ENCODE data around the gene LIM2.

DNA sequence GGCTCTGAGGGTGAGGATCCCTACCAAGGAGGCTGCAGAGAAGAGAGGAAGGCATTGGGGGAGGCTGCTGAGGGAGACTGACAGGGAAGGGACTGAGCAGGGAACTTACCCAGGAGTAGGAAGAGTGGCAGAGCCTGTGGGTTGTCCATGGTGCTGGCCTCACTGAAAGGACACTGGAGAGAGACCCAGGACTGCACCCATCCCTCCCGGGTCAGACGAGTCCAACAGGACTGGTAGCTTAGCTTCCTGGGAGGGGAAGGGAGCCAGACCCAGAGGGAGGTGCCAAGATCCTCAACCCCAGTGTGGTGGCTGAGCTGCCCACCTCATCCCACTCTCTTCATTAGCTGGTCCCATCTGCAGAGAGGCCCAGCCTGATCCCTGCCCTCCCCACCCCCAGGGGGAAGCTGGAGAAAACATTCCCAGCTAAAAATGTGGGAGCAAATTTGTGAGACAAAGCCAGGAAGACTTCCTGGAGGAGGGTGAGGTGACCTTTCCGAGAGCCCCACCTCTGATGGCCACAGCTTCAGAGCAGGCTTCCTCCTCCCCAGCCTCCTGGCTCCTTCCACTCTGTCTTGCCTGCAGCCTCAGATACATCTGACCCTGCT, 45.7 kb downstream of the LIM2 start, which contains the start of gene VSIG10L:
- TF ChIP-seq, protein P1, sequence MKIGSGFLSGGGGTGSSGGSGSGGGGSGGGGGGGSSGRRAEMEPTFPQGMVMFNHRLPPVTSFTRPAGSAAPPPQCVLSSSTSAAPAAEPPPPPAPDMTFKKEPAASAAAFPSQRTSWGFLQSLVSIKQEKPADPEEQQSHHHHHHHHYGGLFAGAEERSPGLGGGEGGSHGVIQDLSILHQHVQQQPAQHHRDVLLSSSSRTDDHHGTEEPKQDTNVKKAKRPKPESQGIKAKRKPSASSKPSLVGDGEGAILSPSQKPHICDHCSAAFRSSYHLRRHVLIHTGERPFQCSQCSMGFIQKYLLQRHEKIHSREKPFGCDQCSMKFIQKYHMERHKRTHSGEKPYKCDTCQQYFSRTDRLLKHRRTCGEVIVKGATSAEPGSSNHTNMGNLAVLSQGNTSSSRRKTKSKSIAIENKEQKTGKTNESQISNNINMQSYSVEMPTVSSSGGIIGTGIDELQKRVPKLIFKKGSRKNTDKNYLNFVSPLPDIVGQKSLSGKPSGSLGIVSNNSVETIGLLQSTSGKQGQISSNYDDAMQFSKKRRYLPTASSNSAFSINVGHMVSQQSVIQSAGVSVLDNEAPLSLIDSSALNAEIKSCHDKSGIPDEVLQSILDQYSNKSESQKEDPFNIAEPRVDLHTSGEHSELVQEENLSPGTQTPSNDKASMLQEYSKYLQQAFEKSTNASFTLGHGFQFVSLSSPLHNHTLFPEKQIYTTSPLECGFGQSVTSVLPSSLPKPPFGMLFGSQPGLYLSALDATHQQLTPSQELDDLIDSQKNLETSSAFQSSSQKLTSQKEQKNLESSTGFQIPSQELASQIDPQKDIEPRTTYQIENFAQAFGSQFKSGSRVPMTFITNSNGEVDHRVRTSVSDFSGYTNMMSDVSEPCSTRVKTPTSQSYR (CRISPR knock-in tag; IDR thresholded peaks at IDR 0.05), result no peak
- TF ChIP-seq, protein P2, sequence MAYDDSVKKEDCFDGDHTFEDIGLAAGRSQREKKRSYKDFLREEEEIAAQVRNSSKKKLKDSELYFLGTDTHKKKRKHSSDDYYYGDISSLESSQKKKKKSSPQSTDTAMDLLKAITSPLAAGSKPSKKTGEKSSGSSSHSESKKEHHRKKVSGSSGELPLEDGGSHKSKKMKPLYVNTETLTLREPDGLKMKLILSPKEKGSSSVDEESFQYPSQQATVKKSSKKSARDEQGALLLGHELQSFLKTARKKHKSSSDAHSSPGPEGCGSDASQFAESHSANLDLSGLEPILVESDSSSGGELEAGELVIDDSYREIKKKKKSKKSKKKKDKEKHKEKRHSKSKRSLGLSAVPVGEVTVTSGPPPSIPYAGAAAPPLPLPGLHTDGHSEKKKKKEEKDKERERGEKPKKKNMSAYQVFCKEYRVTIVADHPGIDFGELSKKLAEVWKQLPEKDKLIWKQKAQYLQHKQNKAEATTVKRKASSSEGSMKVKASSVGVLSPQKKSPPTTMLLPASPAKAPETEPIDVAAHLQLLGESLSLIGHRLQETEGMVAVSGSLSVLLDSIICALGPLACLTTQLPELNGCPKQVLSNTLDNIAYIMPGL (CRISPR knock-in tag; IDR thresholded peaks at IDR 0.05), result no peak
- TF ChIP-seq ETV6 (CRISPR knock-in tag; IDR thresholded peaks at IDR 0.05) (no peak), JUN (CRISPR knock-in tag; IDR thresholded peaks at IDR 0.05) (no peak), ELF4 (CRISPR knock-in tag; IDR thresholded peaks at IDR 0.05; ENCODE audit: low read depth) (no peak), ZNF416 (CRISPR knock-in tag; IDR thresholded peaks at IDR 0.05) (no peak), ESRRA (CRISPR knock-in tag; IDR thresholded peaks at IDR 0.05; ENCODE audit: borderline replicate concordance) (no peak), FOXJ3 (CRISPR knock-in tag; IDR thresholded peaks at IDR 0.05; ENCODE audit: borderline replicate concordance) (no peak), TP53 (CRISPR knock-in tag; IDR thresholded peaks at IDR 0.05) (no peak), TEAD1 (CRISPR knock-in tag; IDR thresholded peaks at IDR 0.05) (no peak)
- TF ChIP-seq, protein P3, sequence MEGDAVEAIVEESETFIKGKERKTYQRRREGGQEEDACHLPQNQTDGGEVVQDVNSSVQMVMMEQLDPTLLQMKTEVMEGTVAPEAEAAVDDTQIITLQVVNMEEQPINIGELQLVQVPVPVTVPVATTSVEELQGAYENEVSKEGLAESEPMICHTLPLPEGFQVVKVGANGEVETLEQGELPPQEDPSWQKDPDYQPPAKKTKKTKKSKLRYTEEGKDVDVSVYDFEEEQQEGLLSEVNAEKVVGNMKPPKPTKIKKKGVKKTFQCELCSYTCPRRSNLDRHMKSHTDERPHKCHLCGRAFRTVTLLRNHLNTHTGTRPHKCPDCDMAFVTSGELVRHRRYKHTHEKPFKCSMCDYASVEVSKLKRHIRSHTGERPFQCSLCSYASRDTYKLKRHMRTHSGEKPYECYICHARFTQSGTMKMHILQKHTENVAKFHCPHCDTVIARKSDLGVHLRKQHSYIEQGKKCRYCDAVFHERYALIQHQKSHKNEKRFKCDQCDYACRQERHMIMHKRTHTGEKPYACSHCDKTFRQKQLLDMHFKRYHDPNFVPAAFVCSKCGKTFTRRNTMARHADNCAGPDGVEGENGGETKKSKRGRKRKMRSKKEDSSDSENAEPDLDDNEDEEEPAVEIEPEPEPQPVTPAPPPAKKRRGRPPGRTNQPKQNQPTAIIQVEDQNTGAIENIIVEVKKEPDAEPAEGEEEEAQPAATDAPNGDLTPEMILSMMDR (IDR thresholded peaks at IDR 0.05), result no peak
- TF ChIP-seq, protein P4, sequence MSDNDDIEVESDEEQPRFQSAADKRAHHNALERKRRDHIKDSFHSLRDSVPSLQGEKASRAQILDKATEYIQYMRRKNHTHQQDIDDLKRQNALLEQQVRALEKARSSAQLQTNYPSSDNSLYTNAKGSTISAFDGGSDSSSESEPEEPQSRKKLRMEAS (CRISPR knock-in tag; IDR thresholded peaks at IDR 0.05), result no peak
- TF ChIP-seq, protein P5, sequence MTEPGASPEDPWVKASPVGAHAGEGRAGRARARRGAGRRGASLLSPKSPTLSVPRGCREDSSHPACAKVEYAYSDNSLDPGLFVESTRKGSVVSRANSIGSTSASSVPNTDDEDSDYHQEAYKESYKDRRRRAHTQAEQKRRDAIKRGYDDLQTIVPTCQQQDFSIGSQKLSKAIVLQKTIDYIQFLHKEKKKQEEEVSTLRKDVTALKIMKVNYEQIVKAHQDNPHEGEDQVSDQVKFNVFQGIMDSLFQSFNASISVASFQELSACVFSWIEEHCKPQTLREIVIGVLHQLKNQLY (CRISPR knock-in tag; IDR thresholded peaks at IDR 0.05), result no peak
- TF ChIP-seq, protein P6, sequence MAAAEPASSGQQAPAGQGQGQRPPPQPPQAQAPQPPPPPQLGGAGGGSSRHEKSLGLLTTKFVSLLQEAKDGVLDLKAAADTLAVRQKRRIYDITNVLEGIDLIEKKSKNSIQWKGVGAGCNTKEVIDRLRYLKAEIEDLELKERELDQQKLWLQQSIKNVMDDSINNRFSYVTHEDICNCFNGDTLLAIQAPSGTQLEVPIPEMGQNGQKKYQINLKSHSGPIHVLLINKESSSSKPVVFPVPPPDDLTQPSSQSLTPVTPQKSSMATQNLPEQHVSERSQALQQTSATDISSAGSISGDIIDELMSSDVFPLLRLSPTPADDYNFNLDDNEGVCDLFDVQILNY (CRISPR knock-in tag; IDR thresholded peaks at IDR 0.05), result no peak

Data from WTC11 (cell line).